ENCODE results near the gene ABCC5. TPM values are rescaled to one million over a fixed set of nuclear protein-coding genes. Genes with fewer than 3 reads are reported as not detected.

The ABCC5 gene
- total and polyA plus RNA-seq, 7 donors = 24.5 to 94.2 (median 59.6) TPM

GRCh38 chr3:184001761-184002160 lies 15.9 kb downstream of the ABCC5 start:
- TF ChIP-seq, protein P1, sequence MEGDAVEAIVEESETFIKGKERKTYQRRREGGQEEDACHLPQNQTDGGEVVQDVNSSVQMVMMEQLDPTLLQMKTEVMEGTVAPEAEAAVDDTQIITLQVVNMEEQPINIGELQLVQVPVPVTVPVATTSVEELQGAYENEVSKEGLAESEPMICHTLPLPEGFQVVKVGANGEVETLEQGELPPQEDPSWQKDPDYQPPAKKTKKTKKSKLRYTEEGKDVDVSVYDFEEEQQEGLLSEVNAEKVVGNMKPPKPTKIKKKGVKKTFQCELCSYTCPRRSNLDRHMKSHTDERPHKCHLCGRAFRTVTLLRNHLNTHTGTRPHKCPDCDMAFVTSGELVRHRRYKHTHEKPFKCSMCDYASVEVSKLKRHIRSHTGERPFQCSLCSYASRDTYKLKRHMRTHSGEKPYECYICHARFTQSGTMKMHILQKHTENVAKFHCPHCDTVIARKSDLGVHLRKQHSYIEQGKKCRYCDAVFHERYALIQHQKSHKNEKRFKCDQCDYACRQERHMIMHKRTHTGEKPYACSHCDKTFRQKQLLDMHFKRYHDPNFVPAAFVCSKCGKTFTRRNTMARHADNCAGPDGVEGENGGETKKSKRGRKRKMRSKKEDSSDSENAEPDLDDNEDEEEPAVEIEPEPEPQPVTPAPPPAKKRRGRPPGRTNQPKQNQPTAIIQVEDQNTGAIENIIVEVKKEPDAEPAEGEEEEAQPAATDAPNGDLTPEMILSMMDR (IDR thresholded peaks at IDR 0.05) = no peak
- Histone ChIP-seq H3K4me1 (peaks cover 74% of the 10 kb centered on the region), H3K9me3 (no peaks in the 10 kb centered on the region), H3K27me3 (ENCODE audit: insufficient read depth in 3 of 3, low read length in 2 of 3) (no peaks in the 10 kb centered on the region), H3K27ac (peak overlapping the region; percentile 84), H3K4me3 (no peak overlapping the region), H3K36me3 (ENCODE audit: insufficient read depth in 1 of 2, low read depth in 1 of 2) (peaks cover 0 to 13% of the 10 kb centered on the region in 2 donors)
- no peak for DNase-seq
- 41 to 58% (median 46%) methylated on average over 3 of the region's 3 CpGs for WGBS, 3 donors
- ATAC-seq = no peak
- intact Hi-C loops (cut with DNase I) = loop anchor here (2.0 kb wide), 2 partner anchors 15 to 17 kb away; no protein-coding TSS in a partner anchor

- ATAC-seq (no peak), DNase-seq (no peak)
Measured at GRCh38 chr3:183991403-183991802, 26.3 kb downstream of the ABCC5 start.

DNA sequence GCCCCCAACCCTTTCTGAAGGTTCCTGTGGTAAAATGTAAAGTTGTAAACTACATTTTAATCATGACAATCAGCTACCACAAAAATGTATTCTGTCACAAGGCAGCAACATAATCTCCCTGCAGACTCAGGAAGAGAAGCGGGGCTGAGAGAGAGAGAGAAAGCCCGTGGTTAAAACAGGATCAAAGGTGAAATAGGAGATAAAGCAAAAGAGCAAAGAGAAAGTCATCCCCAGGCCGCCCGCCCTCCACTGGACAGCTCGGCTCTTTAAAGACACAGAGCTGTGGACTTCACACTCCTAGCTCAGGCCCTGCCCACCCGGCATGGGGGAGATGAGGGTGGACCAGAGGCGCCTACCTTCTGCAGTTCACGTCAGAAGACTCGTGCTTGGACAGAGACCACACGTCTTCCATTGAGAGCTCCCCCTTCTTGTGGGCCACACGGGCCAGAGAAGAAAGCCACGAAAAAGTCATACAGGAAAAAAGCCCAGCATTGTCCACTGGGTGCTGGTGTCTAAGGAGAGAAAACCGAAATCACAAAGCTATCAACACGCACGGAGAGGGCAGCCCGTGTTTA lies 29.4 kb downstream of the ABCC5 start:
- no peak for DNase-seq
- peak; percentile 46 to 86 (median 73) for ATAC-seq
- Histone ChIP-seq H3K27me3 (ENCODE audit: insufficient read depth in 3 of 3, low read length in 2 of 3) (no peaks in the 10 kb centered on the region), H3K4me1 (peaks cover 50% of the 10 kb centered on the region), H3K36me3 (ENCODE audit: insufficient read depth in 1 of 2, low read depth in 1 of 2) (peaks cover 4 to 66% of the 10 kb centered on the region in 2 donors), H3K27ac (peak overlapping the region; percentile 76), H3K4me3 (no peak overlapping the region), H3K9me3 (no peaks in the 10 kb centered on the region)
- TF ChIP-seq, protein P1 (IDR thresholded peaks at IDR 0.05) = no peak
- intact Hi-C loops (cut with DNase I) = no loop called here
- 66 to 84% (median 75%) methylated on average over 16 of the region's 16 CpGs for WGBS, 3 donors

More at GRCh38 chr3:183991403-183991802, 26.3 kb downstream of the ABCC5 start:
- 81 to 85% (median 84%) methylated on average over 5 of the region's 5 CpGs for WGBS, 3 donors
- Histone ChIP-seq H3K27me3 (ENCODE audit: insufficient read depth in 3 of 3, low read length in 2 of 3) (no peaks in the 10 kb centered on the region), H3K4me3 (no peak overlapping the region), H3K9me3 (no peaks in the 10 kb centered on the region), H3K4me1 (peaks cover 27% of the 10 kb centered on the region), H3K36me3 (ENCODE audit: insufficient read depth in 1 of 2, low read depth in 1 of 2) (peaks cover 0 to 35% of the 10 kb centered on the region in 2 donors), H3K27ac (peak overlapping the region; percentile 8)
- intact Hi-C loops (cut with DNase I) = no loop called here
- TF ChIP-seq, protein P1 (IDR thresholded peaks at IDR 0.05) = no peak

- ATAC-seq = peak; percentile 65 to 69 (median 67)
- H3K27ac ChIP-seq = peak overlapping the region; percentile 76
Measured at GRCh38 chr3:183987000-183987600, 30.6 kb downstream of the ABCC5 start.

More at GRCh38 chr3:183987000-183987600, 30.6 kb downstream of the ABCC5 start:
- WGBS, 3 donors = 32 to 61% (median 39%) methylated on average over 11 of the region's 11 CpGs
- peaks cover 4 to 77% of the 10 kb centered on the region in 2 donors for H3K36me3 ChIP-seq (ENCODE audit: insufficient read depth in 1 of 2, low read depth in 1 of 2)
- no peak overlapping the region for H3K4me3 ChIP-seq
- DNase-seq = peak in 1 of 2 donors; percentile 62
- H3K4me1 ChIP-seq = peaks cover 62% of the 10 kb centered on the region
- intact Hi-C loops (cut with DNase I) = loop anchor here in 1 of 2 donors (2.0 kb wide), 1 partner anchor 16 kb away; no protein-coding TSS in a partner anchor
- H3K9me3 ChIP-seq = no peaks in the 10 kb centered on the region
- TF ChIP-seq, protein P1 (IDR thresholded peaks at IDR 0.05) = no peak
- no peaks in the 10 kb centered on the region for H3K27me3 ChIP-seq (ENCODE audit: insufficient read depth in 3 of 3, low read length in 2 of 3)
